Epidermal melanocyte (primary cell): ENCODE data around the gene PPP6R3.
"Not testable (repeated sequence)": the region's sequence is repeated elsewhere in the genome, so short reads cannot be mapped to it uniquely, and the experiment has no call there.

ENCODE experiments used
- DNase-seq: peaks from one replicate; pipeline ENCODE4 v3.0.0; 2011; ENCODE audit warnings: low spot score; ENCODE audit not compliant: insufficient read length

PPP6R3 gene

DNA sequence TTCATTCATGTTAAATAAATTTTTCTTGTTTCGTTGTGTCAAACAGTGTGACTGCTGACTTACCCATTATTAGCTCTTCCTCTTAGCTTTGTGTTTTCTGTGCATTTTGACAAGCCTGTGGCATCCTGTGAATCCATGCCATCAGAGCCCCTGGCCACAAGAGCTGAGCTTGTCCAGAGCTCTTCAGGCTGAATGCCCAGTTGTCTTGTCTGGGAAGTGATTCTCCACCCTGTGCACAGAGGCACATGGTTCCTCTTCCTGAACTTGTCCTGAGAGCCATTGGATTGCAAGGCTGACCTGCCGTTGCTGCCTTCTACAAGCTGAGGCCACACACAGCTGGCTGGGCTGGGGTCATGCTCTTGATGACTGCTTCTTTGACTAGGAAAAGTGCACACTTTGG lies 64.1 kb downstream of the PPP6R3 start:
- DNase-seq: no peak

DNA sequence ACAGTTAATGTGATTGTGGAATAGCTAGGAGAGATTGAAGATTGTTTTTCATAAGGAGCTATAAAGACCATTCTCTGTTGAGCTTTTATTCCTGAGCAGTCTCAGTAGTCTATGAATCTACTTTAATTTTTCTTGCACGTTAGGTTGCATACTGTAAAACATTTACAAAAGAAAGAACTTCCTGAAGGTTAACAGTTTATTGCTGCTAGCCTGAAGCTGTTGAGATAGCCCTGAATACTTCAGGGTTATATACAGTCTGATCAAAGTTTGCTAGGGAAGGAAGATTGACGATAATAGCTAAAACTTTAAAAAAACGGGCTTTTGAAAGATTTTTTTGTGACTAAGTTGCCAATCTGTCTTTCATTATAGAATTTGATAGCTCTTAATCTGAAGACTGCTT lies 64.8 kb downstream of the PPP6R3 start:
- DNase-seq: no peak

- DNase-seq: no peak
Observed at GRCh38 chr11:68525930-68526329, 65.4 kb downstream of the PPP6R3 start.

GRCh38 chr11:68527585-68527984 lies 67.0 kb downstream of the PPP6R3 start:
- DNase-seq: no peak

DNA sequence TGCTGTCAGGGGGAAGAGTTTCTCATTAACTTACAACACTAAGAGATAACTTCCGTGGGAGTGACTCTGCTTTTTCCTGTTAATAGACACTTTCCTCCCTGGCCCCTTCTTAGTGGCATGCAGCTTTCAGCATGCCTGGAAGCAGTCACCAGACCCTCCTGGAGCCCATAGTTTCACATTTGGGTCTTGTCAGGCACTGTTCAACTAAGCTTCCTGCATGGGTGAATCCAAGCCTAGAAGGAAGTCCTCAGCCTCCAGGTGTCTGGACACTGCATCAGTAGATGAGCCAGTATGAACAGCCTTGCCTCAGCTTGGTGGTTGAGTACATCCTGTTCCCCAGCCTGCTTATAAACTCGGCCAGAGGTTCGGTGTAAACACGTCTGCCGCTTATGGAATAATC lies 68.1 kb downstream of the PPP6R3 start:
- no peak for DNase-seq

GRCh38 chr11:68531129-68531693 lies 70.7 kb downstream of the PPP6R3 start:
- DNase-seq: no peak

DNA sequence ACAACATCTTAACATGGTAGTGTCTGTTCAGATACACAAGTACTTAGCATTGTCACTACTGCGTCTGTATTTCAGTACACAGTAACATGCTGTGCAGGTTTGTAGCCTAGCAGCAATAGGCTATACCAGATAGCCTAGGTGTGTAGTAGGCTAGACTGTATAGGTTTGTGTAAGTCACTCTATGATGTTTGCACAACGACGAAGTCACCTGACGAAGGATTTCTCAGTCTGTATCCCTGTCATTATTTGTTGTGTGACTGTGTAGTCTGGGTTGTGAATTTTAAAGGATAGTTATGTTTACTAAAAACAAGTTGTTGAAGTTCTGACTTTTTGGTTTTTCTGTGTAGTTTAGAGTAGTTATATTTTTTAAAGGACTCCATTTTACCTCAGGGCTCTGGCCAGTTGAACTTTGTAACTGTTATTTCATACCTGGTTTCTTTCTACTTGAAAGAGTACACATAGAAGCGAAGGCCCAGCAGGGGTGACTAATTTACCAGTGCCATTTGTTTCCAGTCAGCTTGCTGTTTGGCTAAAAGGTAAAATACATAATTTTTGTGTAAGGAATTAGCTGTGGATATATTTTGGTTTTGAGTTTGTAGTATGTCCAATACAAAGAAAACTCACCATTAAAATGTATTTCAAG lies 72.3 kb downstream of the PPP6R3 start:
- DNase-seq: no peak

DNA sequence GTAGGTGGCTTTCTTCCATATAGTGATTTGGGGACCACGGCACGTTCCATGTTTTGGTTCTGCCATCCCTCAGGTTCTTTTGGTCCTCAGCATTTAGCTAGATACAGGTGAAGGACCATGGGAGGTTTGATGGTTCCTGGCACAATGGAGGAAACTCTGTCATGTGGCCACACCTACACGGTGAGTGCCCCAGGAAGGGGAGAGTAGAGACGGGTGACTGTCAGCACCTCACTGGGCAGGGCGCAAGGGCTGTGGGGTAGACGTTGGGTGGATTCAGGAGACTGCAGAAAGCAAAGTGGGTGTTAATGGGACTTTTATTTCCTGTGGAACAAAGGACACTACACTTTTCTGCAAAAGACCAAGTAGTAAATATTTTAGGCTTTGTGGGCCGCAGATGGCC lies 73.4 kb downstream of the PPP6R3 start:
- no peak for DNase-seq

DNA sequence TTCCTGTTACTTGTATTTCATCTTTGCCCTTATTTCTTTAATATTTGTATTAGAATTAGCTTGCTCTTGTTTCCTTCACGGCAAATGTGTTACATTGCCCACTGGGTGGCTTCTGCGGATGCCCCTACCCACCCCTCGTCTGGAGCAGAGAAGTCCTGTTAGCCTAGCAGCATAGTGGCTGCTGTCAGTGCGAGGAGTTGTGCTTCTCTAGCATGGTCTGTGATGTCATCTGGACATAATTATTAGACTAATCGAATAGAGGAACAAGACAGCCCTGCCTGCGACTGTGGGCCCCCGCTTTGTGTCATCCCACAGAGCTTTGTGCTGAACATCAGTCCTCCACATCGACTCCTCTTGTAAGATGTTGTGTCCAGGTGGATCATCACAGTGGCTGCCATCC lies 74.5 kb downstream of the PPP6R3 start:
- no peak for DNase-seq

- no peak for DNase-seq
Observed at GRCh38 chr11:68536706-68537105, 76.2 kb downstream of the PPP6R3 start.

DNA sequence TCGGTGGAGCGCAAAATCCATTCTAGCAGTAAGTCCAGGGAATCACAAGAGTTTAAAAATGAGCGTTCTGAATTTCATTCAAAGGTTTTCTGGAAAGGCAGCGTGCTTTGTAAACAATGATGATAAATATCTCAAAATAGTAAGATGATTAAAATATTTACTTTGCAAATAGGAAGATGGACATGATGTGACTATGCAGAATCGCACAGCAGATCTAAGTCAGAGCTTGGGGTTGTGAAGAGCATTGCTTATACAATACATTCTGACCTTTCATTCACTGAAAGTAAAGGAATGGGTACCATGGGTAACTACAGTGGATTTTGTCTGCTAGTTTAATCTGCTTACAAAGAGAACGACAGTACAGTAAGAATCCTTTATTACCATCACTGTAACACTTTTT lies 77.5 kb downstream of the PPP6R3 start:
- no peak for DNase-seq

DNA sequence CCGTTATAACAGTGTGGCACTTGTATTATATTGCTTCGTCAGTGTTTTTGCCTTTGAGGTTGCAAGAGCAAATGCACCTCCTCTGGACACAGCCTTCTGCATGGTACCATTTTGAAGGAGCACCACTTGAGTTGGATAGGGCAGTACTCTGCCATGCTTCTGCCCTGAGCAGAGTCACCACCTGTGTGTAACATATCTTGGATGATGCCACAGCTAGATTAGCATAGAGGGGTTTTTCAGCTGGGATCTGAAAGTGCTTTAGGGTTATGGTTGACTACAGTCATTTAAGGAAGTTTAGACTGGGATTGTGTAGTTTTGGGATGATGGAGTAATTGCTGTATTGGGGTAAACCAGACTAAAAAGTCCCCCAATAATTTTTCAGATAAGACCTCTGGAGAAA lies 78.8 kb downstream of the PPP6R3 start:
- no peak for DNase-seq

DNA sequence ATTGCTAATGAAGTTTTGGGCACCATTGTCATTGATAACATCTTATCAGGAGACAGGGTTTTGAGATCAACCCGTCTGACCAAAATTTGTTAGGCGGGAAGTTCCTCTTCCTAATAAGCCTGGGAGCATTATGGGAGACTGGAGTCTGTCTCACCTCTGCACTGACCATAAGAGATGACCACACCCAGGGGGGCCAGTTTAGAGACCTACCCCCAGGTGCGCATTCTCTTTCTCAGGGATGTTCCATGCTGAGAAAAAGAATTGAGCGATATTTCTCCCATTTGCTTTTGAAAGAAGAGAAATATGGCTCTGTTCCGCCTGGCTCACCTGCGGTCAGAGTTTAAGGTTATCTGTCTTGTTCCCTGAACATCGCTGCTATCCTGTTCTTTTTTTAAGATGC lies 80.0 kb downstream of the PPP6R3 start:
- not testable (repeated sequence) for DNase-seq

GRCh38 chr11:68541116-68541515 lies 80.6 kb downstream of the PPP6R3 start:
- DNase-seq: no peak

DNA sequence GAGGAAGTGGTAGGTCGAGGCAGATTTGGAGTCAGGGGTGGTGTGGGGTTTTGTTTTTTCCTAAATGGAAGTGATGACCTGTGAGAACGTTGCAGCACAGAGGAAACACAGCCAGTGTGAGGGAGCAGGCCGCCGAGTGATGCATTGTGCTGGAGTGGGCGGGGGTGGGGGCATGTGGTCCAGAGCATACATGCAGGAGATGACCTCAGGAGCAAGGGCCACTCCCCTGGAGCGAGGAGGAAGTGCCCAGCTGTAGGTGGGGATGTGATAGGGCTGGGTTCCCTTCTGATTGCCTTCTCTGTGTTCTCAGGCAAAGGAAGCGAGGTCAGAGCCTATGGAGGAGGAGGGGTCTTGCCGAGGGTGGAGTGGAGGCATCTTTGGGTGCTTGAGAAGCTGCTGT lies 81.4 kb downstream of the PPP6R3 start:
- no peak for DNase-seq

DNA sequence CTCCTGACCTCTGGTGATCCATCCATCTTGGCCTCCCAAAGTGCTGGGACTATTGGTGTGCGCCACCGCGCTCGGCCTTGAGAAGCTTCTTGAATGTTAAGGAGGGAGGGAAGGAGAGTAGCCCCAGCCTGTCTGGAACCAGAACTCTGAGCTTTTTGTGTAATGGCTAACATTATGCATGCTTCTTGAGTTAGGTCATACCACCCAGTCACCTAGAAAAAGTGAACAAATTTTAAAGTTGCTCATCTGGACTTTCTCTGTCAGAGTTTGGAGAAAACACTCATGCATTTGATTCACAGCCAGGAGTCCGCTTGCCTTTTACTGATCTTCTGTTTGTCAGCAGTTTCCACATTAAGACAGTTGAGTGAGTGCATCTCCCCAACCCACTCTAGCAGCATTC lies 82.1 kb downstream of the PPP6R3 start:
- no peak for DNase-seq

DNA sequence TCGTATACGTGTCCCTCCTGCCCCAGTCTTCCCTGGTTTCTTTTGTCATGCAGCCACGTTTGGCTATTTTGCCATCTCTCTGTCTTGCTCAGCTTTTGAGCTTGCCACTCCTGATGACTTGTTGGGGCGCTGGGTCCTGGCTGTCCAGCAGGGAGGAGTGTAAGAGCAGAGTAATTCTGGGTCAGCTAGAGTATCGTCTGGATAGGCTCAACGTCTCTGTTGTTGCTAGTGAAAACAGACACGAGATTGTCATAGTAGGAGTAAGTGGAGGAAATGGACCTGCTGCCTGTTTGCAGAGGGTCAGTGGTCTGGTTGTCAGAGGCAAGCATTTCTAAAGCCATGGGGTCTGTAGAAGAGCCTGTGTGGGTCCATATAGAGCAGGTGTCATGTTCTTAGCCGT lies 83.0 kb downstream of the PPP6R3 start:
- DNase-seq: no peak

GRCh38 chr11:68545347-68545746 lies 84.8 kb downstream of the PPP6R3 start:
- no peak for DNase-seq

GRCh38 chr11:68545796-68546195 lies 85.2 kb downstream of the PPP6R3 start:
- DNase-seq: no peak

- no peak for DNase-seq
Observed at GRCh38 chr11:68546555-68546954, 86.0 kb downstream of the PPP6R3 start.

DNA sequence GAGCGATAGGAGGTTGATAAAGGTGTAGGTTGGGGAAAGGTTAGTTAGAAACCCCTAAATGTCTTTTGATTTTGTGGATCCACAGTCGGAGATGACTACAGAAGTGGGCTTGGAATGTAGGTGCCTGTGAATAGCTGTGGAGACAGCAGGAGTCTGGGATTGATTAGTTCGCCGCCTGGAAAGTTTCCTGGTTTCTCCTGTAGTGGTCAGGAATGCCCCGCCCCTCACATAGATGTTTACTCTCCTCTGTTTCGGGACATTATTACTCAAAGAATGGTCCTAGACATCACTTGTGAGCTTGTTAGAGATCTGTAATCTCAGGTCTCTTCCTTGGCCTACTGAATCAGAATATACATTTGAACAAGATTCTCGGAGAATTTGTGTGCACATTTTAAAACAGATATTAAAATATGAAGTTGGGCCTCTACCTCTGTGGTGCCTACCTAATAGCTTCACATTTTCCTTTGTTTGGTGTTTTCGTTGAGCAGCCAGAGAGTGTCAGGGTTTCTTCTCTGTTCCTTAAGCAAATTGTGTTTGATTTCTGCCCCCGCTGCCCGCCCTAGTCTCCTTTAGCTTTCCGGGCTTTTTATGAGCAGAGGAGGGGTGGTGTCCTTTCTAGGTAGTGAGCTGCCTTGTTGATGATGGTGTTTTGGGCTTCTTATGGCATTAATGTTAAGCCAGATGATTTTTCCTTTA lies 89.4 kb downstream of the PPP6R3 start:
- no peak for DNase-seq

DNA sequence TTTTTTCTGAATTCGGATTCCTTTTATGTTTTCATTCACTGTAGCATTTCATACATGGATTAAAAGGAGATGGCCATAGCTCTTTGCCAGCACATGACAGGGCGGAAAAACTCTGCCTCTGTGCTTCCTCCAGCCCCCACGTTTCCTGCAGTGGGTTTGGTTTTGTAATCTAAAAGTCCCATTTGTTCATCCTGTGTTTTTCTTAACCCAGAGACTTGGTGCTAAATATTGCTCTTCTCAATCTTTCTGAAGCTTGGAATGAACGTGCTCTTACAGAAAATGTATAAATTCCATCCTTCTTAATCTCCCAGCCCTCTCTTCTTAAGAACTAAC lies 89.9 kb downstream of the PPP6R3 start:
- no peak for DNase-seq

- no peak for DNase-seq
Observed at GRCh38 chr11:68551223-68551622, 90.7 kb downstream of the PPP6R3 start.
